AG04450 (cell line): ENCODE measurements around the gene NCOA6. TPM values are rescaled to one million over a fixed set of nuclear protein-coding genes. Genes with fewer than 3 reads are reported as not detected.

Experiments
- CTCF ChIA-PET: fragments of 300-600, 350-600 bp; formaldehyde crosslinking; extraction: SDS; loops from one replicate; lab custom pipeline; 2022; ENCODE audit warnings: antibody characterized with exemption, inconsistent platforms; lab: Charles Lee
- POLR2A ChIA-PET: fragments of 350-600 bp; formaldehyde crosslinking; extraction: SDS; loops from one replicate; lab custom pipeline; 2021; ENCODE audit warnings: antibody characterized with exemption, inconsistent platforms; lab: Yijun Ruan, JAX
- DNase-seq: peaks from one replicate; pipeline ENCODE4 v3.0.0-alpha.2; 2011; ENCODE audit warnings: low read depth, low spot score
- H3K27ac ChIP-seq: one replicate; pipeline ENCODE4 v1.5.1; 2012; ENCODE audit warnings: low read depth, low read length, control low read depth
- H3K27me3 ChIP-seq: one replicate; pipeline ENCODE4 v1.6.0; 2012; ENCODE audit warnings: low read length; ENCODE audit not compliant: control insufficient read depth, insufficient read depth
- H3K4me3 ChIP-seq: 2 replicates; pipeline ENCODE4 v1.5.1; 2011; ENCODE audit warnings: mild to moderate bottlenecking, low read depth, low read length, control low read depth
- H3K9me3 ChIP-seq: 2 replicates; pipeline ENCODE4 v1.5.1; 2012; ENCODE audit warnings: low read length; ENCODE audit not compliant: control insufficient read depth, insufficient read depth
- polyA plus RNA-seq: library from polyadenylated mRNA; depleted of rRNA; stranded (reverse); fragments of >200 nt; gene quantifications from 2 replicates; pipeline ENCODE4 v1.2.3, GENCODE V29; 2011
- TF ChIP-seq, protein P1 (sequence below): IDR thresholded peaks from 2 replicates; pipeline ENCODE4 v1.5.1; 2011; ENCODE audit warnings: low read depth, low read length, control low read depth, inconsistent platforms

NCOA6 gene
- polyA plus RNA-seq, 1 experiment = 15.5 TPM

DNA sequence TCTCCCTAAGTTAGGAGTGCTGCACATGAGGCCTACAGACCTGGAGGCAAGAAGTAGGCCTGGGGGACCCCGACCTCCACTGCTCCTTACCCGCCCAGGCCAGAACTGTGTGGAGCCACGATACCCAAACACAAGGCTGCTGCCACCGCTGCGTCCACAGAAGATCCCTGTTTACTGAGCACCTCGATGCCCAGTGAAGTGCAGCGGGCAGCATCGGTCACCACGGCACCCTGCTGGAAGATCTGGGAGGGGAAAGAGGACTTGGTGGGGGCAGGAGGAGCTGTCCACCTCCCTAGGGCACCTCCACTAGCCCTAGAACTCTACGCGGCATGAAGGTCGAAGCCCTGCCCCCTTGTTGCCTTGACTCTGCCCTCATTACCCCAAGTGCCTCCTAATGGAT is 37.3 kb upstream of the NCOA6 start:
- H3K27me3 ChIP-seq = no peaks in the 10 kb centered on the region
- H3K4me3 ChIP-seq = no peak overlapping the region
- ChIA-PET POLR2A (interaction anchor here (0.6 kb wide), 1 partner anchor 168 kb away, joined by 8 read pairs; no protein-coding TSS in a partner anchor), CTCF (interaction anchor here (0.7 to 2.1 kb wide), 2 partner anchors 10 to 271 kb away, joined by 4 to 7 read pairs; partner anchors contain the start of gene GGT7)
- TF ChIP-seq, protein P1, sequence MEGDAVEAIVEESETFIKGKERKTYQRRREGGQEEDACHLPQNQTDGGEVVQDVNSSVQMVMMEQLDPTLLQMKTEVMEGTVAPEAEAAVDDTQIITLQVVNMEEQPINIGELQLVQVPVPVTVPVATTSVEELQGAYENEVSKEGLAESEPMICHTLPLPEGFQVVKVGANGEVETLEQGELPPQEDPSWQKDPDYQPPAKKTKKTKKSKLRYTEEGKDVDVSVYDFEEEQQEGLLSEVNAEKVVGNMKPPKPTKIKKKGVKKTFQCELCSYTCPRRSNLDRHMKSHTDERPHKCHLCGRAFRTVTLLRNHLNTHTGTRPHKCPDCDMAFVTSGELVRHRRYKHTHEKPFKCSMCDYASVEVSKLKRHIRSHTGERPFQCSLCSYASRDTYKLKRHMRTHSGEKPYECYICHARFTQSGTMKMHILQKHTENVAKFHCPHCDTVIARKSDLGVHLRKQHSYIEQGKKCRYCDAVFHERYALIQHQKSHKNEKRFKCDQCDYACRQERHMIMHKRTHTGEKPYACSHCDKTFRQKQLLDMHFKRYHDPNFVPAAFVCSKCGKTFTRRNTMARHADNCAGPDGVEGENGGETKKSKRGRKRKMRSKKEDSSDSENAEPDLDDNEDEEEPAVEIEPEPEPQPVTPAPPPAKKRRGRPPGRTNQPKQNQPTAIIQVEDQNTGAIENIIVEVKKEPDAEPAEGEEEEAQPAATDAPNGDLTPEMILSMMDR = no peak
- H3K27ac ChIP-seq = no peak overlapping the region
- no peak for DNase-seq
- no peaks in the 10 kb centered on the region; the same call in 1 of the 2 replicates for H3K9me3 ChIP-seq

DNA sequence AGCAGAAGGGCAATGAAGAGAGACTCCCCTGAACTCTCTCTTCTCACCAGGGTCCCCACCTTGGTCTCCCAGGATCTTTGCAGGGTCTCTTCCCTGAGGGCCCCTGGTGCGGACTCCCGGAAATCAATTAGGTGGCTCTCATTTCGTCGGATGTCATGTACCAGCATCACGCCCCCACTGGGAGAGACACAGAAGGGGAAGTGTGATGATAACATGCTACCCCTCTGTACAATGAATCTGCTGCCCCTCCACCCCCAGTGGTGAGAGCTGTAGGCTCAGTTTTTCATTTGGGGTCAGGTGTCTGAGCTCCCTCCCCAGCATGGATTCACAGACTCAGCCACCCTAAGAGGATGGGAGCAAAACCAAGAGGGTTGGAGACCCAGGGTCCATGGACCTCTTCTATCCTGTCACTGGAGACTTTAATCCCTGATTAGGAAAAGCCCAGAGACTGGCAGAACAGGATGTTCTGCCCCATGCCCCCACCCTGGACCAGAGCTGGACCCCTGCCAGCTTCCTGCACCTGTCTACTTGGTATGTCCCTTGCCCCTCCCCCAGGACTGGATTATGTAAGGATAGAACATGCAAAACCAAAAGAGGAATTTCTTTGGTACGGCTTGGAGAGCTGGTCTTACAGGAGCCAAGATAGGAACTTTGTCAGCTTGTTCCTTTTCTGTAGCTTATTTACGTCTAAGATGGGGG is 36.1 kb upstream of the NCOA6 start:
- TF ChIP-seq, protein P1 = no peak
- CTCF ChIA-PET = interaction anchor here (2.1 kb wide), 1 partner anchor 11 kb away, joined by 7 read pairs; the partner anchor contains the start of gene GGT7
- POLR2A ChIA-PET = interaction anchor here (0.6 kb wide), 1 partner anchor 65 kb away, joined by 3 read pairs; no protein-coding TSS in a partner anchor
- DNase-seq = no peak
- H3K27me3 ChIP-seq = no peaks in the 10 kb centered on the region
- H3K27ac ChIP-seq = no peak overlapping the region
- no peak overlapping the region for H3K4me3 ChIP-seq
- H3K9me3 ChIP-seq = no peaks in the 10 kb centered on the region; the same call in 1 of the 2 replicates

DNA sequence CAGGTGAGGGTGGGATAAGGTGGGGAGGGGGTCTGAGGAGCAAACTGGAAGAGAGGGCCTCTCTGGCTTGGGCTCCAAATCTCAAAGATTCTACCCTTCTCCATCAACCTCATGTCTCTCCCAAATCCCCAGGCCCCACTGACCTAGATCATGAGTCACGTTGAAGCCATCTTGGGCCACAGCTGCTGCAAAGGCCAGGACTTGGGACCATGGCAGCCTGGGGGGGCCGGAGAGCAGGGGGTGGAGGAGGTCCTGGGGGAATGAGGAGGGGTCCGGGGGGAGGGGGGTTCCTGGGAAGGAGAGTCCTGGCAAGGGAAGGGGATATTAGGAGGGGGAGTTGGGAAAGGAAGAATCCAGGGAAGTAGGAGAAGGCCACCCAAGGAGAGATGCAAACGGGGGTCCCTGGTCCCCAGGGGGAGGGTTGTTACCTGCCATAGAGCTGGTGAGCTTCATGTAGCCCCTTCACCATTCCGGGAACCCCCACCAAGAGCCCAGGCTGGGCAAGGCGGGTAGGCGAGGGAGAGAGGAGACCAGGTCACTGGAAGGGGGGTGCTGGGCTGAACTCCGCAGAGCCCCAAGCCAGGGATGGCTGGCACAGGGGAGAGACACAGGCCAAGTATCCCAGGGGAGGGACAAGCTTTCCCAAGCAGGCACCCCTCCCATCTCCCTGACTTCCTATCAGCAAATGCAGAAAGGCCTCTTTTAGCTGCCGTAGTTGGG is 34.5 kb upstream of the NCOA6 start:
- no peaks in the 10 kb centered on the region; the same call in 1 of the 2 replicates for H3K9me3 ChIP-seq
- H3K27ac ChIP-seq = no peak overlapping the region
- no peaks in the 10 kb centered on the region for H3K27me3 ChIP-seq
- TF ChIP-seq, protein P1 = no peak
- no peak overlapping the region for H3K4me3 ChIP-seq
- no peak for DNase-seq
- CTCF ChIA-PET = no interaction called here
- POLR2A ChIA-PET = no interaction called here

DNA sequence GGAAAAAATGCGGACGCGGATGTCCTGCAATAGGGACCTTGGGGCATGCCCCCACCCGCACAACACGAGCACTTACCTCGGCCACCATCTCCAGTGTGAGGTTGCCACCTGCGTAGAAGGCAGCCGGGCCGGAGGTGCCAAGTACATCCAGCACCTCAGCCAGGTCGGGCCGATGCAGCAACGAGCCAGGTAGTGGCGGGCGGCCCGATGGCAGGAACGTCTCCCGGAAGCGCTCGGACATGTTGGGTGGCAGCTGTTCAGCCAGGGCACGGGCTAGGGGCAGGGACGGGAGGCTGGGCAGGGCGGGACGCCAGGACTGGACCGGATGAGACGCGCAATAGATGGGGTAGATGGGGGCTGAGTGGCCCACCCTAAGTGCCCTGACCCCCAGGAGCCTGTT is 33.9 kb upstream of the NCOA6 start:
- POLR2A ChIA-PET = no interaction called here
- H3K27me3 ChIP-seq = no peaks in the 10 kb centered on the region
- no peaks in the 10 kb centered on the region; the same call in 1 of the 2 replicates for H3K9me3 ChIP-seq
- TF ChIP-seq, protein P1 = no peak
- no peak overlapping the region for H3K27ac ChIP-seq
- H3K4me3 ChIP-seq = no peak overlapping the region
- no peak for DNase-seq
- CTCF ChIA-PET = no interaction called here
